NCI-H226 (cell line): ENCODE measurements around the gene ACACA.
A peak's percentile ranks its signal among the peaks of the same experiment; 100 is the strongest.
"Not testable (repeated sequence)": the region's sequence is repeated elsewhere in the genome, so short reads cannot be mapped to it uniquely, and the experiment has no call there.

Experiments
- DNase-seq: peaks from one replicate; pipeline ENCODE4 v3.0.0-alpha.2; 2015

Gene ACACA

DNA sequence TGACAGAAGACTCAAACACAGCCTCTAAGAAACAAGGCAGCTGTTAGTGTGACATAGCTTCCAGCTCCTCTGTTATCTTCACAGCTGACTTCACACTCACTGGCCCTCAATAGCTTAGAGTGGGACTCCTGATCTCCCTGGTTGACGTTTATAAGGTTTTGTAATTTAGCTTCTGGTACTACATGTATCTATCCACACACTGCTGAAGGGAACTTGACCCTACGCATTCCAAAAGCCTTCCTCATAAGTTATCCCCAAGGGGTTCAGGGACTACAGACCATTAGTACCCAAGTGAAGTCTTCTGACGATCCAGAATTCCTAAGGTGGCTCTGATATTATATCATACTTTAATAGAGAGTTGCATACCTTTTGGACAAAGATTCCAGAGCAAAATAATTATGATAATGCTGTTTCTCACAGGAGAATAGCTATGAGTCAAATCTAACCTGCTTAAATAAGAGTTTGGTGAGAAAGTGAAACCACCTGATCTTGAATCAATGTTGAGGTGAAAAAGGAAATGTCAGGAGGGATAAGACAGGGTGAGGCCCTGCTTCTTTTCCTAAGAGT is 14.5 kb downstream of the ACACA start:
- peak; percentile 98 for DNase-seq

DNA sequence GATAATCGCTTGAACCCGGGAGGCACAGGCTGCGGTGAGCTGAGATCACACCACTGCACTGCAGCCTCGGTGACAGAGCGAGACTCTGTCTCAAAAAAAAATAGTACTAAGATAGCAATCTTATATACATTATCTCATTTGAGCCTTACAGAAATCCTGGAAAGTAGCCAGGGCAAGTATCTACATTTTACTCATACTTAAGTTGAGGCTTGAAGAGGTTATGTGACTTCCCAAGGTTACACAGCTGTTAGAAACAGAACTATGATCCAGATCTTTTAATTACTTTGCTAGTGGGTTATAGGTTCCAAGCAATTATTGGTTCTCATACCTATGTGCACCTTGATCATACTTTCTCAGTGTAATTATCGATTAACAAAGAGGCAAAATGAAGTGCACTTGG is 15.5 kb downstream of the ACACA start:
- DNase-seq: no peak

DNA sequence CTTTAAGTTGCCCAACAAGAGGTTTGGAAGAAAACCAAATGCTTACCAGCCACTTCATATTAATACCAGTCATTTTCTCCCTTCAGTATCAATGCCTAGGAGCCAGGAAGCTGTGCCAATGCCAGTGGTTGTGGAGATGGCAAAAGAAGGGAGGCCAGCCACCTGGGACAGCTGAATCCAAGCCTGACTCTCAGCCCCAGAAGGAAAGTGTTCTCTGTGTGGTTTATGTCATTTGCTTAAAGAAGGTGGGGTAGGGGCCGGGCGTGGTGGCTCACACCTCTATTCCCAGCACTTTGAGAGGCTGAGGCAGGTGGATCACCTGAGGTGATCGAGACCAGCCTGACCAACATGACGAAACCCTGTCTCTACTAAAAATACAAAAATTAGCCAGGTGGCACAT is 17.5 kb downstream of the ACACA start:
- DNase-seq: no peak

DNA sequence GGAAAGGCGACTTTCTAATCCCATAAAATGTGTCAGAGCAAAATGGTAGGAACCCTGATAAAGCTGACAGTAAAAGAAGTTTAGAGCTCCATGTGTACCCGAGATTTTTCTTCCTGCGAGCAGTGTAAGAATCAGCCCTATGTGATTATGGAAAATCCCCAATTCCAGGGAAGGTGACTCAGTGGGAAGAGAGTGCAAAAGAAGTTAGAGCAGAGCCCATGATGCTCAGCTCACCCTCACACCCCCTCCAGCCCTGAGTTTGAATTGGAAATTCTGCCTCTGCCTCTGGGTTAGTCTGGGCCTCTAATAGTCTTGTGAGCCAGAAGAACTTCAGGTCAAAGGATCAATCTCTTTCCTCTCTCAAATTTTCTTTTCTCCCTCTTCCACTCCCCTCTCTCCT is 18.4 kb downstream of the ACACA start:
- DNase-seq: peak; percentile 68

DNA sequence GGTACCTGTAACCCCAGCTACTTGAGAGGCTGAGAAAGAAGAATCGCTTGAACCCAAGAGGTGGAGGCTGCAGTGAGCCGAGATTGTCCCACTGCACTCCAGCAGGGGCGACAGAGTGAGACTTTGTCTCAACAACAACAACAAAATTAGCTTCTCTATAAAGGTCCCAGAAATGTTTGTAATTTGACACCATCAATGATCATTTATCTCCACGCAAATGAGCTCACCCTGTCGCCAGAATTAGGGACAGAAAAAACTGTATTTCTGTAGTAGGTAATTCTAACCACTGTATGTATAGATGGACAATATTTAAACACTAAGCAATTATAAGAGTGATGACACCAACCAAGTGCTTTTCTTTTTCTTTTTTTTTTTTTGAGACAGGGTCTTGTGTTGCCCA is 20.2 kb downstream of the ACACA start:
- DNase-seq: no peak

DNA sequence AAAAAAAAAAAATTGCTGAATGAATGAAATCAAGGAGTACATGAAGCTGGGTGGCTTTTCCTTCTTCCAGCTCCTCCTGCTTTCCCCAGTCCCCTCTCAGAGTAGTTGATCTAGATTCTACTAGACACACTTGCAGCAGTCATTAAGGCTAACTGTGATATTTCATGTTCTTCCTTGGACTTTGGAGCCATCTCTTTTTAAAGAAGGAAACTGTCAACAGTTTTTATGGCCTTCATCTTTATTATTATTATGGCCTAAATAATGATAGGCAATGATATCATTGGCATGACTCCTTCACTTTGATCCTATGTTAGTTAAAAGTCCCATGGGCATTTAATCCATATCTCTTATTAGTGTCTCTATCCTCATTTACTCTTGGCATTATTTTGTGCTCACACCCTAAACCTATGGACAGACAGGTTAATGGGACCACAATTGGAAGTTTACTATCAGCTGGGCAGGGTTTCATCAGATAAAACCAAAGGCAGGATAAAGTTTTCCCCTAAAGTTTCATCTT is 21.1 kb downstream of the ACACA start:
- DNase-seq: no peak

DNA sequence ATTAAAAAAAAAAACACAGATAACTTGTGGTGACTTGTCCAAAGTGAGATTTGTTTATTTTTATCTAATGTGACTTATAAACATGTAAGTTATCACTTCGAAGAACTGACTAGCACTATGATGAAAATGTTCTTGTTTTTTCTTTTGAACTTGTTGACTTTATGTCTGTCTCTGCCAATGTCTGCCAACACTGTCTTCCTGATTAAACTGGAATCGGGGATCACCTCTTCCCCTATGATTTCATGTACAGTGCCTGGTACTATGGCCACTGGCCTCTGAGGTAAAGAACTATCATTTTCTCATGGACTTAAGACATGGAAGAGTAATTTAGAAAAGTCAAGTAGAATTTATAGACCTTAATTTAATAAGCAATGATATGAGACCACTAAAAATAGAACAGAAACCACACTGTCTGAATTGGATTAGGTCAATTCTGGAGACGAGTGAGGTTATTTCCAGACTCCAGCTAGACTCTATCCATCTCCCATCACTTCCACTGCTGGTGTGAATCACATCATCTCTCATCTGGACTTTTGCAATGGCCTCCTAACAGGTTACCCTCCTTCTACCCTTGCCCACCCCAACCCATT is 22.0 kb downstream of the ACACA start:
- no peak for DNase-seq

DNA sequence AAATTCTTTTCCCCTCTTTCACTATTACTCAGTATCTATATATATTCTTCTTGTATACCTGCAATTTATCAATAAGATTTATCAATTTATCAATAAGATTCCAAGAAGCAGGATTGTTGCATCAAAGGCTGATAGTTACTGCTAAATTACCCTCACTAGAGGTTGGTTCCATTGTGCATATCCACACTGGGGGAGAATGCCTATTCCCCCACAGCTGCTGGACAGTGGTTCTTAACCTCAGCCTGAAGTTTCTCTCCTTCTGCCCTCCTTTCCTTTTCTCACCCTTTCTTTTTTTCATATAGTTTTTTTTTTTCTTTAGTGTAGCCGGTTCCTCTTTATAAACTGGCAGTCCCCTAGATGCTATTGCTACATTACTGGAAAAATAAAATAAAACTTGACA is 24.6 kb downstream of the ACACA start:
- no peak for DNase-seq

DNA sequence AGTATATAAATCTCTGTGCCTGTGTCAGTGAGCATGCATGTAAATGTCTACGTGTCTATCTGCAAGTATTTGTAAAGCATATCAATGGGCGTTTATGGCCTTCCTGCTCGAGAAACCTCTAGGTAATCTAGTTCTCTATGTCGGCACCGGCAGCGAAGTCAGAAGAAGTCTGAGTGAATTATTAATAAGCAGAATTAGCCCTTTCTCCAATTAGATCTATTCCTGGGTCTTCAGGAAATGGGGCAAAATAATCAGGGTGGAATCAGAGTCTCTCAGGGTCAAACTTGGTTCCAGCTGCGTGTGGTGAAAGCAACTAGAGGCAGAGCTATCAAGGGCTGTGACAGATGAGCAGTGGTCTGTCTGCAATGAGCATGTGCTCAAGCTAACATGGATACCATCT is 30.9 kb downstream of the ACACA start, which contains the start of gene C17orf78:
C17orf78 (plus strand) TSS at position 280 of the 400 bp plus-strand sequence; CDS start at position 388, 108 bp downstream.
- DNase-seq: no peak

DNA sequence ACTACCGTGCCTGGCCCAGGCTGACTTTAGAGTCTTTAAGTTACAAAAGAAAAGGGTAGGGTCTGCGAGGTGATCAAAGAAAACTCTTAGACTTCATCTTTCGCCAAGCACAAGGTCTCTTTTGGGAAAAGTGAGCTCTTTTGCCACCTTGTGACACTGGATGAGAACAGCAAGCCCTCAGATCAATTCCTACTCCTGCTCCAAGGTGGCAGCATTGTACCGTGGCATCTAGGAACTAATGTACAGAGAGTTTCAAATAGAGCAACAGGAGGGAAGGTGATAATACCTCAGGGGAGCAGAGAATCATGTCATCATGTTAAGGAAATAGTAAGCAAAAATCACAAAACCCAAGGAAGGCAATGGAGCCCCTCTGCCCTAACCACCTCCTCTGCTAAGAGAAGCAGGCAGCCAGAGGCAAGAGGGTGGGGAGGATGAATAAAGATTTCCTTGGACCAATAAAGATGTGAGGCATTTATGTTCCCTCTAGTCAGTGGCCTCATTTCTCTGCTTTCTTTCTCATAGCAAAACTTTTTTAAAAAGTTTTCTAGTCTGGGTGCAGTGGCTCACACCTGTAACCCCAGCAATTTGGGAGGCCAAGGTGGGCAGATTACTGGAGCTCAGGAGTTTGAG is 33.0 kb downstream of the ACACA start:
- peak; percentile 68 for DNase-seq

DNA sequence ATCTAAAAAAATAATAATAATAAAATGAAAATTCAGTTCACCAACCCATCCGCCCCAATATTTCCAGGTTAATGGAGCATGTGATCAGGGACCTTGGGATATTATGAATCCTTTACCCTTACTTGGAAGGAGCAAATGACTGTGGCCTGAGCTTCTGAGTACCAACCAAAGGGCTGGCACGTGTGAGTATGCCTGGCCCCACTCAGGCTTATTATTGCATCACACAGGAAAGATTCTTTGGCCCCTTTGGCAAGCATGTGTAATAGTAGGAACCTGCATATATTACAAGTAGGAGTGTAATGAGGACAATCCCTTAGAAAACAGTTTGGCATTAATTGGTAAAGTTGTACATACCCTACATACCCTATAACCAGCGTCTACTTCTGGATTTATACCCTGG is 38.1 kb downstream of the ACACA start:
- DNase-seq: peak; percentile 50

DNA sequence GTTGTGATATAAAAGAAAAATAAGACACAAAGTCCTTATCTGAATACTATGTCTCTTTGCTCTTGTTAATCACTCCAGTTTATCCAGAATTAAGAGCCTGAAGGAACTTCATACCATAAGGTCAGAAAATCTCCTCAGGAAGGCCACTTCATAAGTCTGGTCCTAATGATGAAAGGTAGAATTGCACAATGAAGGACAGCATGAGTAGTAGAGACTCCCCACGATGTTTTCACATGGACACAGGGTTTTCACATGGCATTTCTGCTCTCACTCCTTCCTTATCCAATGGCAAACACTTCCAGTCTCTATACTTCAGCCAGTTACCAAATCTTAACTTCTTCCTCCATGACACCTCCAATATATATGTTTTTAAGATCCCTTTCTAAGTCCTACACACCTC is 41.0 kb downstream of the ACACA start:
- DNase-seq: no peak

DNA sequence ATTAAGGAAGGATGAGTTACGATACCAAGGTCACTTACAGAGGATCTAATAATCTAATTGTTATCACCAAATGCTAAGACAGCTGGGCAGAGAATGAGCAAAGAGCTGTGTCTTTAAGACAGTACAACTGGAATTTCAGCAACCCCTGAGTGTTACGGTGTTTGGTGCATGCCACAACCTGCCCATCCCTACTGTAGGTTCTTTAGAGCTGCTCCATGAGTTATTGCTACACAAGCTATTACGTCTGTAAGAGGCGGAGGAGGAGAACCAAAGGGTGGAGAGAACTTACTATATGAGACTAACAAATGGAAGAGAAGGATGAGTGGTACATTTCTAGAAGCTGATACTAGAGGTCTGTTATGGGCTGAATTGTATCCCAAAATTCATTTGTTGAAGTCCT is 45.1 kb downstream of the ACACA start:
- peak; percentile 62 for DNase-seq

DNA sequence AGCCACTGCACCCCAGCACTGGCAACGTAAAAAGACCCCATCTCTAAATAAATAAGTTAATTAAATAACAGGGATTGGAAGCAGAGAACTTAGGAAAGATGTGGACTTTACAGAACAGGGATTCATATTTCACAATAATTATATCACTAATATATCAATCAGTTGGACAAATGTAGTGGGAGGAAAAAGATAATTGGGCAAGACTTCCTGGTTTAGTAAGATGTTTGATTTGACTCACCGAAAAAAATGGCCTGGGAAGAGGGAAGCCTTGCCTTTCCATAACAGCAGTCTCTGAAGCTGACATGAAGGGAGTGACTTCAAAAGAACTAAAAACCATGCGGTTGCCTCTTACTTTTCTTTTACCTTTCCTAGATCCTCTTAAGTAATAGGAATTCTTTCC is 46.0 kb downstream of the ACACA start:
- peak; percentile 38 for DNase-seq

DNA sequence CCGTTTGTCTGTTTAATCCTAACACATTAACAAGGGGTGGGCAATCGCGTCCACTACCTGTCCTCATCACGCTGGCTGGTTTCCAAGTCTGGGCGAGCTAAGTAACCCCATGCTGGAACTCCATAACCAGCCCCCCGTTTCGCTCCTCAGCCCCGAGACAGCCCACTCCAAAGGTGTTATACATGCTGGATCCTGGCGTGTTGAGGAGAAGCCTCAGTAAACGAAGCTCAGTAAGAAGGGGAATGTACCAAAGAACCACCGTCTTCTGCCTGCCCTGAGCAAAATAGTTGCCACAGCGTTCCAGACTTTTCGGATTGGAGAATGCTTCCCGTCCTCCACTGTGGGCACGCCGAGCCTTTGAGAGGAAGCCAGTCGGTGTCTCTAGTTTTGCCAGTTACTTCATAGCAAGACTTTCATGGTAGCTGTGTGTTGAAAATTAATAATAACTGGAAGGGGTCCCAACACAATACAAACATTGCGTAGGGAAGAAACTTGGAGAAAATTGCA is 46.9 kb downstream of the ACACA start:
- DNase-seq: no peak

DNA sequence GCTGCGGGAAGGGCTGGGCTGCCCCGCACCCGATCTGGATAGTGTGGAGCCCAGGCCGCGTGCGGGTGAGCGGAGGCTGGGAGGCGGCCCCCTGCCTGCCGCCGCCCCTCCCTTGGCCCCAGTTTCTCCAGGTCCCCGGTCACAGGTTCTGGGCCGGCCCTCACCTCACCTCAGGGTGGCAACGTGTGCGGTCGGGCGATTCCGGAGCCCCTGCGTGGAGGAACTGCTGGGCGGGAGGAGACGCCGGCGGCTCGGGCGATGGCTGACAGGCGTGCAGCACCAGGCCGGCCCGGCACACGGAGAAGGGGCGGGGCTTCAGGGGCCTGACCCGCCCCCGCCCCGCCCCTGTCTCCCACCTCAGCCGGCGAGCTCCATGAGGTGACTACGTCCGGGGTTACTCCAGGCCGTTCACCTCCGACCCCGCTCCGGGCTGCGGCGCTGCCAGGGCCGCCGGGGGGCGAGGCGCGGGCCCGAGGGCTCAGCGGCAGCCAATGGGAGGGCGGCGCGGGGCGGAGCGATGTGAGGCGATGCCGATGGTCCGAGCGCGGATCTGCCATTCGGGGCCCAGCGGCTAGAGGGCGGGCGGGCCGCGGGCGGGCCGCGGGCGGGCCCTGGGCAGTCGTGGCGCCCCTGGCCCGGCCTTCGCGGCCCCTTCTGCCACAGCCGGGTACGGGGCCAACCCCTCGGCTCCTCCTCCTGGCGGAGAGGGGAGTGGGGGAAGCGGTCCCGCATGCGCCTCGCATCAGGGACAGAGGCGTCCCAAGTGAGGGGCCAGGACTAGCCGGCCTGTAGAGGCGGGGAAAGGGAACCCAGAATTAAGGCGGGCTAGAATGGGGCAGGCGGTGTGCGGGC is 47.6 kb downstream of the ACACA start:
- DNase-seq: peak; percentile 95

DNA sequence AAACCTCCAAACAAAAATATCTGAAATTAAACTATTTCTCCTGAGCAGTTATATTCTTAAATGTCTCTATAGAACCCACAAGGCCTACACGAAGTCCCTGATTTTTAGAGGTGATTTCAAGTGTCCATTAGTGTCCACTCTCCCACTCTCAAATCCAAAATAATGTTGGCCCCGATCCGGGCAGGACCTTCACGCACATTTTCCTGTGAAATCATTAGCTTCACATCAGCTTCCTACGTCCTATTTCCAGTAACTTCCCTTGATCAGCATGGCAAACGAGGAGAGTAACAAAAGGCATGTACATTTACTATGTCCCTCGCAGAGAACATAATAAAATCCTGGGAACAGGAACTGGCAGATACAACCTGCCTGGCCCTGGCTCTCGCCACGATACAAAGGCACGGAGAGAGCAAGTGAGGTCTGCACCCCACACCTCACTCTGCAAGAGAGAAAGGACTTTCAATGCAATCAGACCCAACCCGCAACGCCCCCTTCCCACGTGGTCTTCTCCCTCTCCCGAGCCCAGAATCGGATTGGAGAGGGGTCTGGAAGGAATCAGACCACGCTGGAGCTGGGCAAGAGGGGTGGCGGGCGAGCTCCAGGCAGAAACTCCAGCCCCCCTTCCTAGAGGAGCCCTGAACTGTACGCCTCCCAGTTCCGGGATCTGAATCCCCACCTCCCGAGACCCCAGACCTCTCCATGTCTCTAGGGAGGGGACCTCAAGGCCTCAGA is 48.4 kb downstream of the ACACA start:
- peak; percentile 49 for DNase-seq

DNA sequence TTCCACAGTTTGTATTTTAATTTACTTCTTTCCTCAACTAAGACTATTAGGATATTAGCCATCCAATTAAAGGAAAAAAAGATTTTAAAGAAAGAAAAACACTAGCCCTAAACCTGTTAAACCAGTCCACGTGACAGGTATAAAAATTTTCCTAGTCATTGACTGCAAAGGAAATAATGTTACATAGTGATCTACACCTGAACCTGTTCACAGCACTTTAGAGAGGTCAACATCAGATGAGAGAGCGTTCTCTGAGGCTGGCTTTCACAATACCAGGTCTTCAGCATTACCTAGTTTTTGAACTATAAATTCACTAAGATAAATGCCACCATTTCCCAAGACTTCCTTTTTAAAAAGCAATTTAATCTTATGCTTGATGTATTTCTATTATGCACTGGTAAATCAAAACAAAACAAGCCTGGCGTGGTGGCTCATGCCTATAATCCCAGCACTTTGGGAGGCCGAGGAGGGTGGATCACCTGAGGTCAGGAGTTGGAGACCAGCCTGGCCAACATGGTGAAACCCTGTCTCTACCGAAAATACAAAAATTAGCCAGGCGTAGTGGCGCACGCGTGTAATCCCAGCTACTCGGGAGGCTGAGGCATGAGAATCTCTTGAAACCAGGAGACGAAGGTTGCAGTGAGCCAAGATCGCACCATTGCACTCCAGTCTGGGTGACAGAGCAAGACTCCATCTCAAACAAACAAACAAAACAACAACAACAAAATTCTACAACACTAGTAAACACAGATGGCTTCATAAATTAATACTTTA is 49.7 kb downstream of the ACACA start:
- not testable (repeated sequence) for DNase-seq

DNA sequence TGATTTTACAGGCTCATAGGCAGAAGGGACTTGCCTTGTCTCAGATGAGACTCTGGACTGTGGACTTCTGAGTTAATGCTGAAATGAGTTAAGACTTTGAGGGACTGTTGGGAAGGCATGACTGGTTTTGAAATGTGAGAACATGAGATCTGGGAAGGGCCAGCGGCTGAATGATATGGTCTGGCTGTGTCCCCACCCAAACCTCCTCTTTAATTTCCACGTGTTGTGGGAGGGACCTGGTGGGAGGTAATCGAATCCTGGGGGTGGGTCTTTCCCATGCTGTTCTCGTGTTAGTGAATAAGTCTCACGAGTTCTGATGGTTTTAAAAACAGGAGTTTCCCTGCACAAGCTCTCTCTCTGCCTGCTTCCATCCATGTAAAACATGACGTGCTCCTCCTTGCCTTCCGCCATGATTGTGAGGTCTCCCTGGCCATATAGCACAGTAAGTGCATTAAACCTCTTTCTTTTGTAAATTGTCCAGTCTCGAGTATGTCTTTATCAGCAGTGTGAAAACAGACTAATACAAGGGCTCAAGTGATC is 59.7 kb downstream of the ACACA start:
- DNase-seq: not testable (repeated sequence)

DNA sequence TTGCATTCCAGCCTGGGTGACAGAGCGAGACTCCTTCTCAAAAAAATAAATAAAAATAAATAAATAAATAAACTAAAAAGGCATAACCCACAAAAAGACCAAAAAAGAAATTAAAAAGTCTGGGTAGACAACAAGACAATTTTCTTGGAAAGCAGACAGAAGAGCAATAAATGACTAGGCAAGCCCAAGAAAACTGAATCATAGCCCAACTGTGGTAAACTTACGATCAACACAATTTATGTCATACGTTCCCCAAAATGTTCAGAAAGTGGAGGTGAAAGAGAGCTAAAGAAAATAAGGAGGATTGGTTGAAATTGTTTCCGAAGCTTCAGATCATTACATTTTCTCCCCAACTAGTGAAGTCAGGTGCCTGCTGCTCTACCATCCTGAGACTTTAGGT is 62.1 kb downstream of the ACACA start:
- DNase-seq: no peak

DNA sequence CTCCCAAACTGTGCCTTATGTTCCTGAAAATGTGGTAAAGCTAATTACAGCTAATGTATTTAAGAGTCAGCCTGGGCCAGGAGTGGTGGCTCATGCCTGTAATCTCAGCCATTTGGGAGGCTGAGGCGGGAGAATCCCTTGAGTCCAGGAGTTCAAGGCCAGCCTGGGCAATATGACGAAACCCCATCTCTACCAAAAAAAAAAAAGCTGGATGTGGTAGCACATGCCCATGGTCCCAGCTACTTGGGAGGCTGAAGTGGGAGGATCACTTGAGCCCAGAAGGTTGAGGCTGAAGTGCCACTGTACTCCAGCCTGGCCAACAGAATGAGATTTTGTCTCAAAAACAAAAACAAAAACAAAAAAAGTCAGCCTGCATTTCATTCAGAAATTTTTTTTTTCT is 64.0 kb downstream of the ACACA start:
- DNase-seq: no peak
